ENCODE data around the gene TAF11. TPM values are rescaled to one million over a fixed set of nuclear protein-coding genes. Genes with fewer than 3 reads are reported as not detected.
"Not testable (repeated sequence)": the region's sequence is repeated elsewhere in the genome, so short reads cannot be mapped to it uniquely, and the experiment has no call there.

The TAF11 gene
- total and polyA plus RNA-seq, 11 donors = 14.6 to 75.7 (median 21.8) TPM

DNA sequence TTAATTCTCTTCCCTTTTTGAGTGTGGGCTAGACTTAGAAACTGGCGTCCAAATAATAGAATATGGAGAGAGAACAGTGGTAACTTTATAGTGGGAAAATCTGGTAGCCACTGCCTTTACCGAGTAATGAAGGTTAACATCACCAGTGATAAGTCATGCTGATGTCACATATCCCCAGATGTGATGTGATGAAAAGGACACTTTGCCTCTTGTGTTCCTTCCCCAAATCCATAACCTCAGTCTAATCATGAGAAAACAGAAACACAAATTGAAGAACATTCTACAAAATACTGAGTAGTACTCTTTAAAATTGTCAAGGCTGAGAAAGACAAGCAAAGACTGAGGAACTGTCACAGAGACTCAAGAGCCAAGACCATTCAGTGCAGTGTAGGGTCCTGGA lies 19.0 kb upstream of the TAF11 start:
- no peak overlapping the region for H3K27ac ChIP-seq
- WGBS, 4 donors = 84 to 93% (median 91%) methylated on average over 2 of the region's 2 CpGs
- H3K4me1 ChIP-seq = peaks cover 0 to 51% (median 16%) of the 10 kb centered on the region in 12 donors
- DNase-seq = no peak
- no peak overlapping the region for H3K4me3 ChIP-seq
- TF ChIP-seq POLR2A (IDR thresholded peaks at IDR 0.05) = no peak
- TF ChIP-seq, protein P1, sequence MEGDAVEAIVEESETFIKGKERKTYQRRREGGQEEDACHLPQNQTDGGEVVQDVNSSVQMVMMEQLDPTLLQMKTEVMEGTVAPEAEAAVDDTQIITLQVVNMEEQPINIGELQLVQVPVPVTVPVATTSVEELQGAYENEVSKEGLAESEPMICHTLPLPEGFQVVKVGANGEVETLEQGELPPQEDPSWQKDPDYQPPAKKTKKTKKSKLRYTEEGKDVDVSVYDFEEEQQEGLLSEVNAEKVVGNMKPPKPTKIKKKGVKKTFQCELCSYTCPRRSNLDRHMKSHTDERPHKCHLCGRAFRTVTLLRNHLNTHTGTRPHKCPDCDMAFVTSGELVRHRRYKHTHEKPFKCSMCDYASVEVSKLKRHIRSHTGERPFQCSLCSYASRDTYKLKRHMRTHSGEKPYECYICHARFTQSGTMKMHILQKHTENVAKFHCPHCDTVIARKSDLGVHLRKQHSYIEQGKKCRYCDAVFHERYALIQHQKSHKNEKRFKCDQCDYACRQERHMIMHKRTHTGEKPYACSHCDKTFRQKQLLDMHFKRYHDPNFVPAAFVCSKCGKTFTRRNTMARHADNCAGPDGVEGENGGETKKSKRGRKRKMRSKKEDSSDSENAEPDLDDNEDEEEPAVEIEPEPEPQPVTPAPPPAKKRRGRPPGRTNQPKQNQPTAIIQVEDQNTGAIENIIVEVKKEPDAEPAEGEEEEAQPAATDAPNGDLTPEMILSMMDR (IDR thresholded peaks at IDR 0.05) = no peak
- H3K36me3 ChIP-seq = no peaks in the 10 kb centered on the region
- intact Hi-C loops (cut with DNase I) = loop anchor here in 1 of 10 donors (10.0 kb wide), 1 partner anchor 58 kb away; no protein-coding TSS in a partner anchor
- no peak for ATAC-seq
- H3K27me3 ChIP-seq = no peaks in the 10 kb centered on the region
- H3K9me3 ChIP-seq = no peaks in the 10 kb centered on the region

DNA sequence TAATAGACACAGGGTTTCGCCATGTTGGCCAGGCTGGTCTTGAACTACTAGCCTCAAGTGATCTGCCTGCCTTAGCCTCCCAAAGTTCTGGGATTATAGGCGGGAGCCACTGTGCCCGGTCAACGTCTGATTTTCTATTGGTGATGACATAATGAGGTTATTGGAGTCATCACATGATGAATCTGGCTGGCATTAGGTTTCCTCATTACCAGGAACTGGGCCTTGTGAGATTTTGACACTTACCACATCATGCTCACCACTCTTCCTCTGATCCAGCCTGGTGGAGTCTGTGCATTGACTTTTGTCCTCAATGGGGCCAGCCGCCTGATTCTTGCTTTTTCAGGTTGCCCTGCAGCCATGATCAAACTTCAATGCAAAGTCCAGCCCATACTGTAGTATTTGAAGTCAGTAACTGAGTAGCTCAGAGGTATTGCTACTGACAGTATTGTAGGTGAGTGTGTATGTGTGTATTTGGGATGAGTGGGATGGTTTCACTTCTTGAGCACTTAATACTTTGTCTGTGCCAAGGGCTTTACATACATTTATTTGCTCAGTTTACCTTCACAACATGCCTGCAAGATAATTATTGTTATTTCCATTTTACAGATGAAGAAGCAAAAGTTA lies 17.3 kb upstream of the TAF11 start:
- no peaks in the 10 kb centered on the region for H3K36me3 ChIP-seq
- 85 to 95% (median 90%) methylated on average over 5 of the region's 5 CpGs for whole genome bisulfite sequencing, 4 donors
- TF ChIP-seq, protein P1 (IDR thresholded peaks at IDR 0.05) = no peak
- no peak for TF ChIP-seq POLR2A (IDR thresholded peaks at IDR 0.05)
- intact Hi-C loops (cut with DNase I) = loop anchor here in 1 of 10 donors (10.0 kb wide), 1 partner anchor 60 kb away; no protein-coding TSS in a partner anchor
- no peaks in the 10 kb centered on the region for H3K27me3 ChIP-seq
- H3K9me3 ChIP-seq = no peaks in the 10 kb centered on the region
- DNase-seq (no peak), ATAC-seq (no peak)
- peaks cover 0 to 59% (median 16%) of the 10 kb centered on the region in 12 donors for H3K4me1 ChIP-seq
- no peak overlapping the region for H3K27ac ChIP-seq
- H3K4me3 ChIP-seq = no peak overlapping the region

DNA sequence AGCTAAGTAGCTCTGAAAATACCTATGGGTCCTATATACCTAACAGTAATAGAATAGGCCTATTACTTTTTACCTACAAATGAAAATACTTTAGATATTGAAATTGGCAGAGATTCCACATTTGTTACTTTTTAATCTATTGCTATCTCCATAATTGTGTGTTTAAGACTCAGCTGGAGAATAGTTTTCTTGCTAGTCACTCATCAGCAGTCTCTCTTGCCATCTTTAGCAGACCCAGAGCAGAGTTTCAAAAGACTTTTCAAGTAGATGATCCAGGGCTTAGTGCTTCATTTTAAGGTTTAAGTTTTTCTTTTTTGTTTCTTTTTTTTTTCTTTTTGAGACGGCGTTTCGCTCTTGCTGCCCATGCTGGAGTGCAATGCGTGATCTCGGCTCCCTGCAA lies 14.1 kb upstream of the TAF11 start:
- 93 to 98% (median 97%) methylated on average over 5 of the region's 5 CpGs for WGBS, 4 donors
- DNase-seq (no peak), ATAC-seq (no peak)
- Histone ChIP-seq H3K4me1 (peaks cover 0 to 49% (median 19%) of the 10 kb centered on the region in 12 donors), H3K27me3 (no peaks in the 10 kb centered on the region), H3K9me3 (no peaks in the 10 kb centered on the region), H3K27ac (no peak overlapping the region), H3K4me3 (no peak overlapping the region), H3K36me3 (no peaks in the 10 kb centered on the region)
- TF ChIP-seq POLR2A (IDR thresholded peaks at IDR 0.05) = no peak
- TF ChIP-seq, protein P1 (IDR thresholded peaks at IDR 0.05) = no peak
- intact Hi-C loops (cut with DNase I) = loop anchor here in 1 of 10 donors (10.0 kb wide), 1 partner anchor 63 kb away; no protein-coding TSS in a partner anchor

DNA sequence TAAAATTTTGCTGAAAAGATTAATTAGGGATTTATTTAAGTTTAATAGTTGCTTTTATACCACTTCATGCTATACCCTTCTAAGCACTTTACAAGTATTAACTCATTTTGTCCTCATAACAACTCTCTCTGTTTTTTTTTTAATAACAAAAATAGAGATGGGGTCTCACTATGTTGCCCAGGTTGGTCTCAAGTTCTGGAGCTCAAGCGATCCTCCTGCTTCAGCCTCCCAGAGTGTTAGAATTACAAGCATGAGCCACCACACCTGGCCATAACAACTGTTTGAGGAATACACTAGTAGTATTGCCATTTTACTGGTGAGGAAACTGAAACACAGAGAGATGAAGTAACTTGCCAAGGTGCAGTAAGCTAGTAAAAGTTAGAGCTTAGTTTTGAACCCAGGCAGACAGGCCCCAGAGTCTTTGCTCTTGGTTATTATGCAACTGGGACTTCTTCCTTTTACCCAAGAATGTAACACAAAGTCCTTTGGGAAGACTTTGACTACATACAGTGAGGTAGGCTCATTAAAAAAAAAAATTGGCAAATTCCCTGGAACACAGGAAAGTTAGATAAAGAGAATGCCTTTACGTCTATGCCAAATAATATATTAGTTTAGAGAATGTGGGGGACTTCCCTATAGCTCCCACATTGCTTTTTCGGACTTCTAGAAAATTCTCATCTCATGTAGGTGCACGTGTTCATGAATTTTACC lies 12.6 kb upstream of the TAF11 start:
- ATAC-seq = no peak
- intact Hi-C loops (cut with DNase I) = loop anchor here in 1 of 10 donors (10.0 kb wide), 1 partner anchor 64 kb away; no protein-coding TSS in a partner anchor
- H3K4me1 ChIP-seq = peaks cover 0 to 44% (median 22%) of the 10 kb centered on the region in 12 donors

DNA sequence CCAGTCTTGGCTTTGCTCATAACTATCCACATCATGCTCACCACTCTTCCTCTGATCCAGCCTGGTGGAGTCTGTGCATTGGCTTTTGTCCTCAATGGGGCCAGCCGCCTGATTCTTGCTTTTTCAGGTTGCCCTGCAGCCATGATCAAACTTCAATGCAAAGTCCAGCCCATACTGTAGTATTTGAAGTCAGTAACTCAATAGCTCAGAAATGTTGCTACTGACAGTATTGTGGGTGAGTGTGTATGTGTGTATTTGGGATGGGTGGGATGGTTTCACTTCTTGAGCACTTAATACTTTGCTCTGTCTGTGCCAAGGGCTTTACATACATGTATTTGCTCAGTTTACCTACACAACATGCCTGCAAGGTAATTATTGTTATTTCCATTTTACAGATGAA lies 11.9 kb upstream of the TAF11 start:
- ATAC-seq, H3K9me3 ChIP-seq, DNase-seq, H3K27me3 ChIP-seq, H3K36me3 ChIP-seq, H3K4me3 ChIP-seq, H3K27ac ChIP-seq: not testable (repeated sequence)
- 96 to 100% (median 100%) methylated on average over 1 of the region's 1 CpG for WGBS, 4 donors
- intact Hi-C loops (cut with DNase I) = loop anchor here in 2 of 10 donors (10.0 kb wide), 3 partner anchors 65 to 345 kb away; partner anchors contain the start of gene TCP11 (in 1 of the 2)
- peaks cover 0 to 44% (median 21%) of the 10 kb centered on the region in 12 donors for H3K4me1 ChIP-seq

More for the DNA sequence above, 12.6 kb upstream of the TAF11 start:
- H3K36me3 ChIP-seq = no peaks in the 10 kb centered on the region
- no peak for TF ChIP-seq POLR2A (IDR thresholded peaks at IDR 0.05)
- TF ChIP-seq, protein P1 (IDR thresholded peaks at IDR 0.05) = no peak
- WGBS, 4 donors = 63 to 78% (median 70%) methylated on average over 4 of the region's 4 CpGs
- no peak overlapping the region for H3K4me3 ChIP-seq
- H3K27me3 ChIP-seq = no peaks in the 10 kb centered on the region
- no peak for DNase-seq
- no peaks in the 10 kb centered on the region for H3K9me3 ChIP-seq
- H3K27ac ChIP-seq = no peak overlapping the region

Data from heart left ventricle (tissue), 16 donors.